Smooth muscle cell (in vitro differentiated cells): ENCODE data around the gene AGBL5. TPM values are rescaled to one million over a fixed set of nuclear protein-coding genes. Genes with fewer than 3 reads are reported as not detected.
A peak's percentile ranks its signal among the peaks of the same experiment; 100 is the strongest.

Experiments used
- DNase-seq: peaks from one replicate; lab custom pipeline; 2025; ENCODE audit not compliant: unreplicated experiment; lab: John Stamatoyannopoulos, UW
- H2AFZ ChIP-seq: fragments of 200-600 bp; sonication (generic); 2 replicates; pipeline ENCODE4 v1.6.0; 2016; ENCODE audit warnings: antibody characterized with exemption, low read depth, mild to moderate bottlenecking
- H3F3A ChIP-seq: fragments of 200-600 bp; sonication (generic); 2 replicates; pipeline ENCODE4 v1.6.0; 2017; ENCODE audit warnings: antibody characterized with exemption, low read depth
- H3K27ac ChIP-seq: fragments of 200-600 bp; sonication (generic); 2 replicates; pipeline ENCODE4 v1.5.1; 2016; ENCODE audit warnings: low read depth, mild to moderate bottlenecking
- H3K27me3 ChIP-seq: fragments of 200-600 bp; sonication (generic); 2 replicates; pipeline ENCODE4 v1.6.1; 2016; ENCODE audit warnings: low read depth, mild to moderate bottlenecking
- H3K36me3 ChIP-seq: fragments of 200-600 bp; sonication (generic); 2 replicates; pipeline ENCODE4 v1.5.1; 2016; ENCODE audit warnings: low read depth
- H3K4me1 ChIP-seq: fragments of 200-600 bp; sonication (generic); 2 replicates; pipeline ENCODE4 v1.5.1; 2016; ENCODE audit warnings: low read depth
- H3K4me2 ChIP-seq: fragments of 200-600 bp; sonication (generic); 2 replicates; pipeline ENCODE4 v1.6.0; 2016; ENCODE audit warnings: mild to moderate bottlenecking
- H3K4me3 ChIP-seq: fragments of 200-600 bp; sonication (generic); 2 replicates; pipeline ENCODE4 v1.5.1; 2016; ENCODE audit warnings: mild to moderate bottlenecking
- H3K79me2 ChIP-seq: fragments of 200-600 bp; sonication (generic); 2 replicates; pipeline ENCODE4 v1.6.0; 2016; ENCODE audit warnings: low read depth, mild to moderate bottlenecking
- H3K9ac ChIP-seq: fragments of 200-600 bp; sonication (generic); 2 replicates; pipeline ENCODE4 v1.6.0; 2016; ENCODE audit warnings: low read depth
- H3K9me3 ChIP-seq: fragments of 200-600 bp; sonication (generic); replicated peaks from 2 replicates; pipeline ENCODE4 v1.5.1; 2016; ENCODE audit warnings: low read depth
- H4K20me1 ChIP-seq: fragments of 200-600 bp; sonication (generic); 2 replicates; pipeline ENCODE4 v1.6.0; 2016; ENCODE audit warnings: low read depth
- WGBS: methylation state at CpG from one replicate; pipeline ENCODE4 v1.1.7; 2016; ENCODE audit warnings: low lambda C conversion rate; 5-methylcytosine and 5-hydroxymethylcytosine counted together
- polyA plus RNA-seq: library from polyadenylated mRNA; unstranded; fragments of >200 nt; fragmentation: Nextera tagmentation; extraction: Ambion mirVana; gene quantifications from 2 replicates; pipeline ENCODE4 v1.2.1, GENCODE V29; 2016
- total RNA-seq: library from RNA; depleted of rRNA; stranded (reverse); fragments of >200 nt; gene quantifications from 2 replicates; pipeline ENCODE4 v1.2.3, GENCODE V29; 2014
- TF ChIP-seq, protein P1 (sequence below): fragments of 200-600 bp; sonication (generic); IDR thresholded peaks from 2 replicates; pipeline ENCODE4 v1.5.1; 2017; ENCODE audit warnings: borderline replicate concordance, mild to moderate bottlenecking, antibody characterized with exemption; ENCODE audit not compliant: insufficient read depth, poor library complexity, severe bottlenecking

Gene AGBL5
- total and polyA plus RNA-seq, 2 experiments from 2014 or later, result 13.7 to 17.1 TPM

GRCh38 chr2:27032495-27033252, 18.8 kb upstream of the AGBL5 start, which contains the start of gene TMEM214:
Gene TMEM214 (plus strand): TSS chr2:27032965. CDS start chr2:27033016, 51 bp downstream.
- DNase-seq, result peak; percentile 53
- Histone ChIP-seq H3K27me3 (no peaks in the 10 kb centered on the region), H3F3A (peaks cover 11% of the 10 kb centered on the region), H3K9me3 (no peaks in the 10 kb centered on the region), H2AFZ (peak within 1 kb of the TSS; percentile 94), H3K79me2 (peaks cover 44% of the 10 kb centered on the region), H3K4me1 (no peaks in the 10 kb centered on the region), H3K4me3 (peak within 1 kb of the TSS; percentile 95), H3K36me3 (peaks cover 8% of the 10 kb centered on the region), H3K9ac (peak within 1 kb of the TSS; percentile 97), H4K20me1 (peaks cover 45% of the 10 kb centered on the region), H3K4me2 (peak within 1 kb of the TSS; percentile 95), H3K27ac (peak within 1 kb of the TSS; percentile 61)
- WGBS, result 2% methylated on average over 64 of the region's 76 CpGs
- TF ChIP-seq, protein P1, sequence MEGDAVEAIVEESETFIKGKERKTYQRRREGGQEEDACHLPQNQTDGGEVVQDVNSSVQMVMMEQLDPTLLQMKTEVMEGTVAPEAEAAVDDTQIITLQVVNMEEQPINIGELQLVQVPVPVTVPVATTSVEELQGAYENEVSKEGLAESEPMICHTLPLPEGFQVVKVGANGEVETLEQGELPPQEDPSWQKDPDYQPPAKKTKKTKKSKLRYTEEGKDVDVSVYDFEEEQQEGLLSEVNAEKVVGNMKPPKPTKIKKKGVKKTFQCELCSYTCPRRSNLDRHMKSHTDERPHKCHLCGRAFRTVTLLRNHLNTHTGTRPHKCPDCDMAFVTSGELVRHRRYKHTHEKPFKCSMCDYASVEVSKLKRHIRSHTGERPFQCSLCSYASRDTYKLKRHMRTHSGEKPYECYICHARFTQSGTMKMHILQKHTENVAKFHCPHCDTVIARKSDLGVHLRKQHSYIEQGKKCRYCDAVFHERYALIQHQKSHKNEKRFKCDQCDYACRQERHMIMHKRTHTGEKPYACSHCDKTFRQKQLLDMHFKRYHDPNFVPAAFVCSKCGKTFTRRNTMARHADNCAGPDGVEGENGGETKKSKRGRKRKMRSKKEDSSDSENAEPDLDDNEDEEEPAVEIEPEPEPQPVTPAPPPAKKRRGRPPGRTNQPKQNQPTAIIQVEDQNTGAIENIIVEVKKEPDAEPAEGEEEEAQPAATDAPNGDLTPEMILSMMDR, result no peak

GRCh38 chr2:27033253-27033852, 18.1 kb upstream of the AGBL5 start:
- Histone ChIP-seq H3K4me2 (peak overlapping the region; percentile 95), H3K9me3 (no peaks in the 10 kb centered on the region), H3F3A (peaks cover 12% of the 10 kb centered on the region), H3K4me3 (peak overlapping the region; percentile 95), H3K9ac (peak overlapping the region; percentile 97), H3K27ac (peak overlapping the region; percentile 61), H2AFZ (no peak overlapping the region), H3K79me2 (peaks cover 44% of the 10 kb centered on the region), H3K36me3 (peaks cover 8% of the 10 kb centered on the region), H3K4me1 (no peaks in the 10 kb centered on the region), H3K27me3 (no peaks in the 10 kb centered on the region), H4K20me1 (peaks cover 49% of the 10 kb centered on the region)
- no peak for DNase-seq
- 20% methylated on average over 11 of the region's 11 CpGs for WGBS
- TF ChIP-seq, protein P1, result no peak

- peaks cover 36% of the 10 kb centered on the region for H3F3A ChIP-seq
- H3K9me3 ChIP-seq, result no peaks in the 10 kb centered on the region
- 97% methylated on average over 6 of the region's 6 CpGs for WGBS
- no peak overlapping the region for H3K4me2 ChIP-seq
- peaks cover 8% of the 10 kb centered on the region for H3K36me3 ChIP-seq
- H4K20me1 ChIP-seq, result peaks cover 76% of the 10 kb centered on the region
- H3K4me3 ChIP-seq, result no peak overlapping the region
- H3K4me1 ChIP-seq, result no peaks in the 10 kb centered on the region
- TF ChIP-seq, protein P1, result no peak
- DNase-seq, result no peak
- no peak overlapping the region for H2AFZ ChIP-seq
- H3K27me3 ChIP-seq, result no peaks in the 10 kb centered on the region
- H3K79me2 ChIP-seq, result peaks cover 33% of the 10 kb centered on the region
- H3K9ac ChIP-seq, result no peak overlapping the region
- H3K27ac ChIP-seq, result no peak overlapping the region
These were observed 13.5 kb upstream of the AGBL5 start for GRCh38 chr2:27038012-27038411.
